ENCODE results near the gene ACOX2.

Gene ACOX2

GRCh38 chr3:58551636-58552180 lies 14.7 kb upstream of the ACOX2 start:
- Histone ChIP-seq H2AFZ (ENCODE audit: low read length) (no peak overlapping the region), H3K27me3 (ENCODE audit: insufficient read depth, low read length) (no peaks in the 10 kb centered on the region), H3K36me3 (ENCODE audit: insufficient read depth, low read length) (no peaks in the 10 kb centered on the region), H3K4me1 (ENCODE audit: insufficient read depth, low read length, severe bottlenecking) (no peaks in the 10 kb centered on the region), H3K9me3 (ENCODE audit: low read length) (no peaks in the 10 kb centered on the region), H3K9ac (ENCODE audit: low read length) (no peak overlapping the region), H4K20me1 (ENCODE audit: insufficient read depth, low read length) (no peaks in the 10 kb centered on the region), H3F3A (ENCODE audit: insufficient read depth, low read length) (no peaks in the 10 kb centered on the region), H3K4me2 (ENCODE audit: low read length) (no peak overlapping the region), H3K9me2 (ENCODE audit: low read depth, low read length) (no peaks in the 10 kb centered on the region), H3K4me3 (ENCODE audit: low read depth, low read length, poor library complexity, severe bottlenecking) (no peak overlapping the region), H3K27ac (ENCODE audit: low read depth, low read length, poor library complexity, severe bottlenecking) (no peak overlapping the region), H3K79me2 (ENCODE audit: insufficient read depth, low read length) (no peaks in the 10 kb centered on the region)
- TF ChIP-seq CTCF (IDR thresholded peaks at IDR 0.05; ENCODE audit: low read length) (no peak), EZH2 (IDR thresholded peaks at IDR 0.05; ENCODE audit: borderline replicate concordance, low read length) (no peak)

GRCh38 chr3:58544541-58544940 lies 7.6 kb upstream of the ACOX2 start:
- Histone ChIP-seq H3K9me3 (ENCODE audit: low read length) (peaks cover 2% of the 10 kb centered on the region; the same call in 1 of the 2 replicates), H3K27me3 (ENCODE audit: insufficient read depth, low read length) (no peaks in the 10 kb centered on the region), H3K36me3 (ENCODE audit: insufficient read depth, low read length) (no peaks in the 10 kb centered on the region), H3K4me3 (ENCODE audit: low read depth, low read length, poor library complexity, severe bottlenecking) (no peak overlapping the region), H3K79me2 (ENCODE audit: insufficient read depth, low read length) (no peaks in the 10 kb centered on the region), H3F3A (ENCODE audit: insufficient read depth, low read length) (no peaks in the 10 kb centered on the region), H3K4me2 (ENCODE audit: low read length) (no peak overlapping the region), H2AFZ (ENCODE audit: low read length) (no peak overlapping the region), H3K9me2 (ENCODE audit: low read depth, low read length) (no peaks in the 10 kb centered on the region), H3K27ac (ENCODE audit: low read depth, low read length, poor library complexity, severe bottlenecking) (no peak overlapping the region), H3K4me1 (ENCODE audit: insufficient read depth, low read length, severe bottlenecking) (no peaks in the 10 kb centered on the region), H4K20me1 (ENCODE audit: insufficient read depth, low read length) (no peaks in the 10 kb centered on the region), H3K9ac (ENCODE audit: low read length) (no peak overlapping the region)
- no peak for TF ChIP-seq EZH2 (IDR thresholded peaks at IDR 0.05; ENCODE audit: borderline replicate concordance, low read length)
- no peak for TF ChIP-seq CTCF (IDR thresholded peaks at IDR 0.05; ENCODE audit: low read length)

GRCh38 chr3:58540176-58540858 lies 3.3 kb upstream of the ACOX2 start:
- Histone ChIP-seq H3K4me2 (ENCODE audit: low read length) (no peak overlapping the region), H3K9me2 (ENCODE audit: low read depth, low read length) (no peaks in the 10 kb centered on the region), H4K20me1 (ENCODE audit: insufficient read depth, low read length) (no peaks in the 10 kb centered on the region), H3K36me3 (ENCODE audit: insufficient read depth, low read length) (no peaks in the 10 kb centered on the region), H3K27me3 (ENCODE audit: insufficient read depth, low read length) (no peaks in the 10 kb centered on the region), H3K4me1 (ENCODE audit: insufficient read depth, low read length, severe bottlenecking) (no peaks in the 10 kb centered on the region), H3K9ac (ENCODE audit: low read length) (no peak overlapping the region), H3F3A (ENCODE audit: insufficient read depth, low read length) (no peaks in the 10 kb centered on the region), H3K4me3 (ENCODE audit: low read depth, low read length, poor library complexity, severe bottlenecking) (no peak overlapping the region), H2AFZ (ENCODE audit: low read length) (no peak overlapping the region), H3K9me3 (ENCODE audit: low read length) (peaks cover 2% of the 10 kb centered on the region; the same call in 1 of the 2 replicates), H3K79me2 (ENCODE audit: insufficient read depth, low read length) (no peaks in the 10 kb centered on the region), H3K27ac (ENCODE audit: low read depth, low read length, poor library complexity, severe bottlenecking) (no peak overlapping the region)
- no peak for TF ChIP-seq CTCF (IDR thresholded peaks at IDR 0.05; ENCODE audit: low read length)
- no peak for TF ChIP-seq EZH2 (IDR thresholded peaks at IDR 0.05; ENCODE audit: borderline replicate concordance, low read length)
